Measurements from ENCODE around the gene SLC12A8.

The SLC12A8 gene, protein sequence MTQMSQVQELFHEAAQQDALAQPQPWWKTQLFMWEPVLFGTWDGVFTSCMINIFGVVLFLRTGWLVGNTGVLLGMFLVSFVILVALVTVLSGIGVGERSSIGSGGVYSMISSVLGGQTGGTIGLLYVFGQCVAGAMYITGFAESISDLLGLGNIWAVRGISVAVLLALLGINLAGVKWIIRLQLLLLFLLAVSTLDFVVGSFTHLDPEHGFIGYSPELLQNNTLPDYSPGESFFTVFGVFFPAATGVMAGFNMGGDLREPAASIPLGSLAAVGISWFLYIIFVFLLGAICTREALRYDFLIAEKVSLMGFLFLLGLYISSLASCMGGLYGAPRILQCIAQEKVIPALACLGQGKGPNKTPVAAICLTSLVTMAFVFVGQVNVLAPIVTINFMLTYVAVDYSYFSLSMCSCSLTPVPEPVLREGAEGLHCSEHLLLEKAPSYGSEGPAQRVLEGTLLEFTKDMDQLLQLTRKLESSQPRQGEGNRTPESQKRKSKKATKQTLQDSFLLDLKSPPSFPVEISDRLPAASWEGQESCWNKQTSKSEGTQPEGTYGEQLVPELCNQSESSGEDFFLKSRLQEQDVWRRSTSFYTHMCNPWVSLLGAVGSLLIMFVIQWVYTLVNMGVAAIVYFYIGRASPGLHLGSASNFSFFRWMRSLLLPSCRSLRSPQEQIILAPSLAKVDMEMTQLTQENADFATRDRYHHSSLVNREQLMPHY

DNA sequence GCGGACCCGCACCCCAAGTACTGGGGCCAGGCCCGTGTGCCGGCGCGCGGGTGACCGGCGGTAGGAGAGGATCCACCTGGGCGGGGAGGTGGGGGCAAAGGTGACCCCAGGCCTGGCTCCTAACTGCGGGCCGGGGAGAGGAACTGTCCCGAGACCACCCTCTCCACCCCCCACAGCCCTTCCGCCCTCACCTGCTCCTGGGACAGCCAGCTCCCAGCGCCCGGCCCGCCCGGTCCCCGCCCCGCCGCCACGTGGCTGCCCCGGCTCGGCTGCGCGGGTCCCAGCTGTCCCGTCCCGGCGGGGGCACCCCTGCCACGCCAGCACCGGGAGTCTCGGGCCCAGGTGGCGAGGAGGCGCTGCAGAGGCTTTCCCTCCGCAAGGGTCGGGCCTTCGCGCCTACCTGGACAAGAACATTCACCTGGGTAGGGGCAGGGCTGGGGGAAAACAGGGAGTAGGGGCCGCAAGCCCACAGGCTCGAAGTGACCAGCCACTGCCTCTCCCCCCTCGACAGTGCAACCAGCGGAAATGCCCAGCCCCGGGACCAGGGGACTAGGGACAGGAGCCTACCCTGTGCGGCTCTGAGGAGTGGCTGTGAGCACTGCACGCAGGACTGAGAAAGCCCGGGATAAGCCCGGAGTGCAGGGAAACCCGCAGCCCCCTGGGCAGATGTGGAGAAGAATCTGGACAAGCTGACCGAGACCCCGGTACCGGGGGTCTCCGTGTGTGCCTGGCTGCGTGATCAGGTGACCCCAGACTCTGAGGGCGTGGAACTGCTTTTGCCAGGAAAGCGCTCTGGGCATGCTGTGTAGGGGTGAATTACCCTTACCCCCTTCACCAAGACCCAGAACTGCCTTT is at the start of gene SLC12A8:
SLC12A8 (minus strand) TSS at position 240 of the 855 bp plus-strand sequence. CDS start 1,399 bp downstream, outside the sequence.
- DNase-seq (ENCODE audit: low read depth in 2 of 2) = no peak

DNA sequence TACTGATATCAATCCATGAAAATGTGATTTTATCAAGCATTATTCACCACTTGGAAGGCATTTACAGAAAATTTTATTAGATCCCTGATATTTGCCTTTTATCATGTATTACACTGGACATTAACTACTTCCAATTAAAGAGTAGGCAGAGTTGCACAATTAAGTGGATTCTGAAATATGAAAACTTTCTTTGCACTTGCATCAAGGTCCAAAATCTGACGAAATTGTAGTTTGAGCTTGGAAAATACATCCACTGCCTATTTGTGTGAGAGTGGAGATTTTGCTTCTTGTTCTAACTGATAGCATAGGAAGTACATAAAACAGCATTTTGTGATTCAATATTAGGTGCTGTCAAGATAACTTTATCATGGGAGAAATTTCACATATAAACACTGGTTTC is 49.6 kb upstream of the SLC12A8 start:
- DNase-seq (ENCODE audit: low read depth in 2 of 2) = no peak

DNA sequence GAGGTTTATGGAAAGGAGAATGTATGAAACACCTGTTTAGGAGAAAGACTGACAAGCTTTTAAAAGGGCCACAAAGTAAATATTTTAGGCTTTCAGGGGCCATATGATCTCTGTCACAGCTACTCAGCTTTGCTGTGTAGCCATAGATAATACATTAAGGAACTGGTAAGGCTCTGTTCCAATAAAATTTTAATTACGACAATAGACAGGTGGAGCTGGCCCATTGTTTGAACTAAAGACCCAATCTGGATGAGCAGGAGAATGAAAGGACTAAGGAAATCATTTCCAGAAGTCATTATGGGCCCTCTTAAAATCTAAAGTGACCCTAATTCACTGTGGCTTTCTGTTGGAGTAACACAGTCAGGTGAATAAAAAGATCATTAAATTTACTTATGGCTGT is 48.5 kb upstream of the SLC12A8 start:
- DNase-seq (ENCODE audit: low read depth in 2 of 2) = no peak

DNA sequence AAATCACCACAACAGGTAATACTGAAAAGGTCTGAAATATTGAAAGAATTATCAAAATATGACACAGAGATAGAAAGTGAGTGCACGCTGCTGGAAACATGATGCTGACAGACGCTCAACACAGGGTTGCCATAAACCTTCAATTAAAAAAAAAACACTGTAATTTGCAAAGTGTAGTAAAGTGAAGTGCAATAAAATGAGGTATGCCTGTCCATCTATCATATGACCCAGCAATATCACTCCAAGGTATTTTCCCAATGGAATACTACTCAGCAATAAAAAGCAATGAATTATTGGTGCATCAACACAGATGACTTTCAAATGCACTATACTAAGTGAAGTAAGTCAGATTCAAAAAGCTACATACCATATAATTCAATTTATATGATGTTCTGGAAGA is 47.6 kb upstream of the SLC12A8 start:
- DNase-seq (ENCODE audit: low read depth in 2 of 2) = no peak

DNA sequence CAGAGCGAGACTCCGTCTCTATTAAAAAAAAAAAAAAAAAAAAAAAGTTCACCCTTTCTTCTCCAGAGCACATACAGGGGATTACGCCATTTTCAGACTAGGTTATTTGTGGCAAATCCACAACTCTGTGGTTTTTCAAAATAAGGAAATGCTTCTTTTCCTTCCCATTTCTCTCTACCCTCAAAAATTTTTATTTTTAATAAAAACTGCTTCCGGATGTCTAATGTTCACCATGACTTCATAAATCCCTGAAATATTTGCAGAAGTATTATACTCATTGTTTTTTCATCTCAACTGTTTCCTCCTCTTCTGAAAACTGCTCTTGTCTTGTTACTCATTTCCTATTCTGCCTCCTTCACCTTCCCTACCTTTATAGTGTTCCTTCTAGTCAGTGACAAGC is 45.0 kb upstream of the SLC12A8 start:
- DNase-seq (ENCODE audit: low read depth in 2 of 2) = no peak

DNA sequence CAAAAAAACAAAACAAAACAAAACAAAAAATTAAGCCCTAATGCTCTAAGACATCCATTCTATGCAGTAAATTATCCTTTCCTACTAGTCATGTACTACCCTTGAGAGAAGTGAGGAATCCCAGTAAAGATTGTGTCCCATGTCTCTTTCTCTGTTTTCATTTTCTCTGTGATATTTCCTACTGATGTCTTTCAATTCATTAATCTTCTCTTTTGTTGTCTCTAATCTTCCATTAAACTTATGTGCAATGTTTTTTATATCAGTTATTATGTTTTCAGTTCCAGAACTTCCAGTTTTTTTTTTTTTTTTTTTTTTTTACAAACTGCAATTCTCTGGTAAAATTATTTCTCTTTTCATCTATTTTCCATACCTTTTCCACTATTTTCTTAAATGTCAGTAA is 44.1 kb upstream of the SLC12A8 start:
- no peak for DNase-seq (ENCODE audit: low read depth in 2 of 2)

DNA sequence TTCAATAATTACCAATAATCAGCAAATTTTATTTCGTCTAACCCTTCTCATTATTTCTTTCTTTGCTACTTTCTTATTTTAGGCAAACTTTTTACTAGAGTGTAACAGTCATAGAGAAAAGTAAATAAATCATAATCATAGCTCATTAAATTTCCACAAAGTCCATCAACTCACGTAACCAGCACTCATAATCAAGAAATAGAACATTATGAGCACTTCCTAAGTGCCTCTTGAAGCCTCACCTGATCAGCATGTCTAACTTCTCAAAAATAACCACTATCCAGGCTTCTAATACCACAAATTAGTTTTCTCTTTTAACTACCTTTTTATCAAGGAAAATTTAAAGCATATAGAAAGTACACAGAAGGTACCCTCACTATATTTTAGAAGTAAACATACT is 38.4 kb upstream of the SLC12A8 start:
- no peak for DNase-seq (ENCODE audit: low read depth in 2 of 2)

DNA sequence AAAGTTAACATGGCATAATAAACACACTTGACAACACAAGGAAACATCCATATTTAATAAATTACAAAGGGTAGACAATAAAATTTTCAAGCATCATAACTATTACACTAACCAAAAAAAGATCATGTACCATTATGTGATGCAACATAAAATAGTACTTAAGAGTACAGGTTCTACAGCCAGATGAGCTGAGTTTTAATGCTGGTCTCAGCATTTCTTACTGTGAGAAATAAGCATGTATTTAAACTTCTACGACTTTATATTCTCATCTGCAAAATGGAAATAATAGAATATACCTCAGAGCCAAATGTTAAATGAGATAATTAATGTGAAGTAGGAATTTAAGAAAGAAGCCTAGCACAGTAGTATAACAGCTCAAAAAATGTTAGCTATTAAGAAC is 33.7 kb upstream of the SLC12A8 start:
- no peak for DNase-seq (ENCODE audit: low read depth in 2 of 2)

DNA sequence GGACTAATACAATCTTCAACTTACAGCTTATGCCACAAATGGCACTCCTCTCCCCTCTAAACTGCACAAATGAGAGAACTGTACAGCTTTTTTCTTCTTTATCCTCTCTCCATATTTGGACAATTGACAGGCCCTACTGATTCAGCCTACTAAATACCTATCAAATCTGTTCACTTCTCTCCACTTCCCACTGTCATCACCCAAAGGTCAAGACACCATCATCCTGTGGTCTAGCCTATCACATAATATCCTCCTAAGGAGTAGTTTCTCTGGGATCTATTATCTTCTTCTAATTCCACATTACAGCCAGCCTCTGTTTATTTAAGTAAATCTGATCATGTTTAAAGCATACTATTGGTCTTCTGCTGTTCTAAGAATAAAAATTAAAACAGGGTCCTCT is 33.0 kb upstream of the SLC12A8 start:
- DNase-seq (ENCODE audit: low read depth in 2 of 2) = no peak

DNA sequence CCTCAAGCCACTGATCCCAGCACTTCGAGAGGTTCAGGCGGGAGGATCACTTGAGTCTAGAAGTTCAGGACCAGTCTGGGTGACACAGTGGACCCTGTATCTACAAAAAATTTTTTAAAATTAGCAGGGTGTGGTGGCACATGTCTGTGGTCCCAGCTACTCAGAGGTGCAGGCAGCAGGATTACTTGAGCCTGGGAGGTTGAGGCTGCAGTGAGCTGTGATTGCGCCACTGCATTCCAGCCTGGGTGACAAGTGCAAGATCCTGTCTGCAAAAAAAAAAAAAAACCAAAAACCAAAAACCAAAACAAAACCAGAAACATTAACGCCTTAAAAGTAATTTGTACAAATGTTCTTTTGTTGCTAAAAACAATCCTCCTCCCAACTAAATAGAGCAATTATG is 27.9 kb upstream of the SLC12A8 start:
- DNase-seq (ENCODE audit: low read depth in 2 of 2) = no peak

DNA sequence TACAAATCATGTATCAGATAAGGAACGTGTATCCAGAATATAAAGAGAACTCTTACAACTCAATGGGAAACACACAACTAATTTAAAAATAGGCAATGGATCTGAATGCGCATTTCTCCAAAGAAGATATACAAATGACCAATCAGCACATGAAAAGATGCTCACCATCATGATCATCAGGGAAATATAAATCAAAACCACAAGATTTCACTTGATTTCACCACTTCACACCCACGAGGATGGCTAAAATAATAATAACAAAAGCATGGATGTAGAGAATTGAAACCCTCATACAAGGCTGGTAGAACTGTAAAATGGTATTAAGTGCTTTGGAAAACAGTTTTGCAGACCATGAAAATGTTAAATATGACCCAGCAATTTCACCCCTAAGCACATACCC is 26.7 kb upstream of the SLC12A8 start:
- no peak for DNase-seq (ENCODE audit: low read depth in 2 of 2)

DNA sequence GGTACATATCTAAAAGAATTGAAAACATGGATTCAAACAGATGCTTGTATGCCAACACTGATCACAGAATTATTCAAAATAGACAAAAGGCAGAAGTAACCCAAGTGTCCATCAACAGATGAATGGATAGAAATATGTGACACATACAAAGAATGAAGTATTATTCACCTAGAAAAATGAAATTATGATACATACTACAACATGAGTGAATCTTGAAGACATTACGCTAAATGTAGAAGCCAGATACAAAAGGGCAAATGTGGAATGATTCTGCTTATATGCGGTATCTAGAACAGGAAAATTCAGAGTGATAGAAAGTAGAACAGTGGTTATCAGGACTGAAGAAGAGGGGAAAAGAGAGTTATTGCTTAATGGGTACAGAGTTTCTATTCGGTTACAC is 26.2 kb upstream of the SLC12A8 start:
- no peak for DNase-seq (ENCODE audit: low read depth in 2 of 2)

DNA sequence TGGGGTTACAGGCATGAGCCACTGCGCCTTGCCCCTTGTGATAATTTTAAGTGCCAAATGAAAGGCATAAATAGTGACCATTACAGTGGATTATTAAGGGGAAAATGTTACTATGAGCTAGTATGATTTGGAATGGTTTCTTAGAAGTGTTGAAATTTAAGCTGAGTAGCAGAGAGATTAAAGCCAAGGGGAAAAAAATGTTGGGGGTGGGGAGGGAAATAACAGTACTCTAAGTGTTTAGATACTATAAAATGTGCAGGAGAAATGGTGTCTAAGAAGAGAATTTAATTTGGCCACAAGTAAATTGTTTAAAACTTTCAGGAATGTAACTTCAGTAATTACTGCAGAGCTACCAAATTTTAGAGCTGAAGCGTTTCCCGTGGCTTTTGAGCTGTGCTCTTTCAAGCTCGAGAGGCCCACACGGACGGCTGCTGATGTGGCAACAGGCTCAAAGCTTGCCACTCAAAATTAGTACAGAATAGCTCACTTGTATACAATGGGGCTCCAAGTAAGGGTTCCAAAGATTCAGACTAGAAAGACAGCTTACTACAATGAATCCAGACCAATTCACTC is 23.9 kb upstream of the SLC12A8 start:
- DNase-seq (ENCODE audit: low read depth in 2 of 2) = no peak

DNA sequence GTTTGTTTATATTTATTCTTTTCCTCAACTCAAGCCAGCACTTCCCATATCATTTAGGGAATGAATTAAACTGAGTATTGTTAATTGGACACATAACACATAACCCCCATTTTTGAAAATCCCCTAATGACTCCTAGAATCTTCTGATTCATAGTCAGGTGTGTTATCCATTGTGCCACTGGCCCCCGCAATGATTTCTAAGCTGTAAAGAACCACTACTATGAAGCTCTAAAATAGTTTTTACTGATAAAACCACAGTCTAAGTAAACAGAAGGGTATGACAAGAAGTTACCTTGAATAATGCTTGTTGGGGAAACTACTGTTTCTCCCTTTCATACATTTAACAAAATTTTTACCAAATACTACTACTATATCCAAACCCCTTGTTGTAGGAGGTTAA is 22.3 kb upstream of the SLC12A8 start:
- no peak for DNase-seq (ENCODE audit: low read depth in 2 of 2)

DNA sequence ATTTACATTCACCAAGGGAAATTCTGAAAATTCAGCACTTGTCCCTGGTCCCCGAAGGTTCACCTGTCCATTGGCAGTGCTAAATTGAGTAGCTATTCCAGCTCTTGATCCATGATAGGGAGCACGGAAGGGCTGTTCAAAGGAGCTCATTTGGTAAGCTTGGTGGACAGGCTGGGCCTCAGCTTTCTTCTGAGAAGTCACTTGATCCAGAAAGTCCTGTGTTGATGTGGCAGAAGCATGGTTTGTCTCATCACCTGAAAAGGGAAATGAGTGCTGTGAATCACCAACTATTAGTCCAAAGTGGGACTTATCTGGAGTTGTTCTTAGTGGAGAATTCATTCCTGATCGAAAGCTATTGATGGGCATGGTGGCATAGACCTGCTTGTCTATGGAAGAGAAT is 19.9 kb upstream of the SLC12A8 start:
- DNase-seq (ENCODE audit: low read depth in 2 of 2) = no peak

DNA sequence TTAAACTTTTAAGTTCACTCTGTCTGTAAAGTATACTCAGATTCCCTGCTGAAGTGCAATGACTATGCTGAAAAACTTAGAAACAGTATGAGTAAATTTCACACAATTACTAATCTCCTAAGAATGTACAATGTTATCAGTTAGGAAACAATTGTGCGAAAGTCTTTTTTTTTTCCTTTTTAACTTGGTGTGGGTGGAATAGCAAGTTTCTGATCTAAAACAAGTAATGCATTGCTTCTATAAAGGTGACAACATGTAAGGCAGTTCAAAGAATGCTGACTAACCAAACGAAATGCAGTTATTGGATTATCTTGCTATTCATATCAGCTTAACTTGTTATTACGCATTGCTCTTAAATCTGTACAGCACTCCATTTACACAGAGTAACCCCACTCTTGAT is 19.3 kb upstream of the SLC12A8 start:
- DNase-seq (ENCODE audit: low read depth in 2 of 2) = no peak

DNA sequence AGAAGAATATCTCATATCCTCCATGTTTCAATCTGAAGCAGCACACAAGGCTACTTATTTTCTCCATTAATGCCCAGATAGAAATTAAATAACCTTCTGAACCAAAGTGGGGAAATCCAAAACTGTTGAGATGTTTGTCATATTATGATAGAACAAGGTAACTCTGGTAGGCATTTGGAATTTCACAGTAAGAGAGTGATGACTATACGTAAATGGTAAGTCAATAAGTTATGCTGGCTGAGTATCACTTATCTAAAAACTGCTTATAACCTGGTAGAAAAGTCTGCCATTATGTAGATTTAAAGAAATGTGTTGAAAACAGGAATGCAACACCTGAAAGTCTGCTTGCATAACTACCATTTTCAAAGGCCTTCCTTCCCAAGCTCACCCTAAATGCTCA is 17.2 kb upstream of the SLC12A8 start:
- no peak for DNase-seq (ENCODE audit: low read depth in 2 of 2)

DNA sequence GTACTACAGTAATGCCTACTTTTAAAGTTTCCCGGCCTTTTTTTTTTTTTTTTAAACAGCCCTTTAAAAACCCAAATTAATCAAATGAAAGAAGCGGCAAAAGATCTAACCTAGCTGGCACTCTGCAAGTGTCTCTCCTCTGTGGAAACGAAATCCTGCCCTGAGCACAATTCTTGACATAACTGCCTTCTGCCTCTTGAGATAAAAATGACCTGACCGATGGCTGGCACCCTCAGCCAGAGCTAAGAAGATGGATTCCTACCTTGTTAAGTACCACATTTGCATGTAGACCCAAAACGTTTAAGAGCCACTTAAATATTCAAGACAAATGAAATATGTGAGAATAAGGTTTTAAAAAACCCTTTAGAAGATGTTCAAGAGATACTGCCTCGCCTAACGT is 16.6 kb upstream of the SLC12A8 start:
- no peak for DNase-seq (ENCODE audit: low read depth in 2 of 2)

DNA sequence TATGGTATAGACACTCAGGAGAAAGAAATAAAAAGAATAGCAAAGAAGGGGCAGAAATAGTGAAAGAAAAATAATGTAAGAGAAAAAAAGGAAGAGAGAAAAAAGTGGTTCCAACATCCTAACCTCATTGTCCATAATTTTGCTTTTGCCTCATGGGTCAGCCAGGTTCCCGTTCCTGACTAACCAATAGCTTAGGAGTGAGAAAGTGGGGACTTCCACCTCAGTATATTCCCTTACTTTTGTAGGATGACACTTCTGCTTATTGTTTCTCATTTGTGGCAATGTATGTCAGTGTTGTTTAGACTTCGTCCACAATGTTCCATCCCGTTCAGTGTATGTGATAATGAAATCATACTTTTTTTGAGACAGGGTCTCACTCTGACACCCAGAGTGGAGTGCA is 9.3 kb upstream of the SLC12A8 start:
- DNase-seq (ENCODE audit: low read depth in 2 of 2) = no peak

DNA sequence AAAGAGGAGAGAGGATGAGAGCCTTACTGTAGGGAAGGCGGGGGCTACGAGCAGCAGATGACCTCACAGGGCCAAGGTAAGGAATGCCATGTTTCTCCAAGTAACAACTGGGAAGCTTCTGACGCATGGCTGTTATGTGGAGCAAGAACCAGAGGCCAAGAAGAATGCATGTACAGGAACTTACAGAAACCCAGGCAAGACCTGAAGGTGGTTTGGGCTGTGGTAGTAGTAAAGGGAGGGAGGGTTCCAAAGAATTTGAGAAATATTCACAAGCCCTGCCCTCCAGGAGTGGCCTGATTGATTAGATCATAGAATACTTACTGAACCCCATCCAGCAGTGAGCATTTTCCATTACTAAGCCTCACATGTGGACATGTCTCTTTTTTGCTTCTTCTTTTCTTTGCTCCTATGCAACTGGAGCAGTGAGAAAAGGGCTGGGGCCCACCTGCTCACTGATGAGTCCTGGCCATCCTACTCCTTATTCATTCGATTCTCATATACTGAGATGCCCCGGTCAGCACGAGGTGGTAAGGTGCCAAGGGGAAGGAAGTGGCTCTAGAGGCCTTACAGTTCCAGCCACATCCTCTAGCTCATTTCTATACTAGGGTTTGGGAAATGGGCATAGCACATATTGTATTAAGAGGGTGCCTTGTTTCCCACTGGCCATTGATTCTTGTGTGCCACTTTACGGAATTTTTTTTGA is 8.3 kb upstream of the SLC12A8 start:
- no peak for DNase-seq (ENCODE audit: low read depth in 2 of 2)

DNA sequence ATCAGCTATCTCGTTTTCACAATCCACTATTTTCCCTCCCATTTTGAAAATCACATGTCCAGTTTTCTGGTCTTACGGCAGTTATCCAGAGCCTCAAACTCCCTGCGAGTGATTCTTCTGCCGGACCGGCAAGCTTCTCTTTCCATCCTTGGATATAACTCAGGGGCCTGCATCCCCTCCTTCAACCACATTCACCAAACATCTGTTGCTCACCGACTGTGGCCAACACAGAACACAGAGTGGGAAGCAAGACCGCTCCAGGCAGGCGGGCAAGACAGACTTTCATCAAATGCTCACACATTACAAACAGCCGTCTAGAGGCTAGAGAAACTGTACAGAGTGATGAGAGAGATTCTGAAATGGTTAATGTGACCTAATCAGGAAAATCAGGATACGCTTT is 7.6 kb upstream of the SLC12A8 start:
- no peak for DNase-seq (ENCODE audit: low read depth in 2 of 2)
